Measurements from ENCODE around the gene ST6GAL2.

DNA sequence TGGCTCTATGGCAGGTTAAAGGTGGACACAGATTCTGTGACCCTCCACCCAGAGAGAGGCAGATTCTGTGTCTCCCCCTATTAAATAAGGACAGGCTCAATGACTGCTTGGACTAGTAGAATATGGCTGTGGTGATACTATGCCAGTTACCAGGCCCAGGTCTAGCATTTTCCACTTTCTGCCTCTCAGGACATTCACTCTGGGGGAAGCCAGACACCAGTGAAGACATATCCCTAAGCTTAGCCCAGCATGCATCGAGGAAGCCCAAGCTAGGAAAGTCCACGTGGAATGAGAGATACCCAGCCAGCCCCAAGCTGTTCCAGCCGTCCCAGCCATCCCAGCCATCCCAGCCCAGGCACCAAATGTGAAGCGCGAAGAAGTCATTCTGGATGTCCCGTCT is 40.3 kb downstream of the ST6GAL2 start:
- TF ChIP-seq POLR2A (IDR thresholded peaks at IDR 0.05): no peak
- TF ChIP-seq, protein P1, sequence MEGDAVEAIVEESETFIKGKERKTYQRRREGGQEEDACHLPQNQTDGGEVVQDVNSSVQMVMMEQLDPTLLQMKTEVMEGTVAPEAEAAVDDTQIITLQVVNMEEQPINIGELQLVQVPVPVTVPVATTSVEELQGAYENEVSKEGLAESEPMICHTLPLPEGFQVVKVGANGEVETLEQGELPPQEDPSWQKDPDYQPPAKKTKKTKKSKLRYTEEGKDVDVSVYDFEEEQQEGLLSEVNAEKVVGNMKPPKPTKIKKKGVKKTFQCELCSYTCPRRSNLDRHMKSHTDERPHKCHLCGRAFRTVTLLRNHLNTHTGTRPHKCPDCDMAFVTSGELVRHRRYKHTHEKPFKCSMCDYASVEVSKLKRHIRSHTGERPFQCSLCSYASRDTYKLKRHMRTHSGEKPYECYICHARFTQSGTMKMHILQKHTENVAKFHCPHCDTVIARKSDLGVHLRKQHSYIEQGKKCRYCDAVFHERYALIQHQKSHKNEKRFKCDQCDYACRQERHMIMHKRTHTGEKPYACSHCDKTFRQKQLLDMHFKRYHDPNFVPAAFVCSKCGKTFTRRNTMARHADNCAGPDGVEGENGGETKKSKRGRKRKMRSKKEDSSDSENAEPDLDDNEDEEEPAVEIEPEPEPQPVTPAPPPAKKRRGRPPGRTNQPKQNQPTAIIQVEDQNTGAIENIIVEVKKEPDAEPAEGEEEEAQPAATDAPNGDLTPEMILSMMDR (IDR thresholded peaks at IDR 0.05): no peak
